Measurements from ENCODE around the gene USP17L25.
"Not testable (repeated sequence)": the region's sequence is repeated elsewhere in the genome, so short reads cannot be mapped to it uniquely, and the experiment has no call there.

USP17L25 gene

DNA sequence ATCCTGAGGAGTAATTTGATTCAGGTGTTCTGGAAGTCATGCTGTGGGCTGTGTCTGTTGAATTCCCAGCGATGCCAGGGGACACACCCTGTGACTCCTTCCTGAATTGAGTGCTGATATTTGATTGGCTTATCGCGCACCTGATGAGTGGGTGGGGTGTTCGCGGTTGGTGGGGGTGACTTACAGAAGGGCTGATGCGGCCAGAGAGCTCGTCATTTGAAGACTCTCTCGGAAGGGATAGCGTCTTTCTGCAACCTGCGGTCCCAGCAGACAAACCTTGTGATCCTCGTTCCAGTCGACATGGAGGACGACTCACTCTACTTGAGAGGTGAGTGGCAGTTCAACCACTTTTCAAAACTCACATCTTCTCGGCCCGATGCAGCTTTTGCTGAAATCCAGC is at the start of gene USP17L25:
Gene USP17L25 (plus strand): TSS at position 301 of the 400 bp plus-strand sequence. CDS start 0 bp downstream, at position 301.
- DNase-seq, result not testable (repeated sequence)

DNA sequence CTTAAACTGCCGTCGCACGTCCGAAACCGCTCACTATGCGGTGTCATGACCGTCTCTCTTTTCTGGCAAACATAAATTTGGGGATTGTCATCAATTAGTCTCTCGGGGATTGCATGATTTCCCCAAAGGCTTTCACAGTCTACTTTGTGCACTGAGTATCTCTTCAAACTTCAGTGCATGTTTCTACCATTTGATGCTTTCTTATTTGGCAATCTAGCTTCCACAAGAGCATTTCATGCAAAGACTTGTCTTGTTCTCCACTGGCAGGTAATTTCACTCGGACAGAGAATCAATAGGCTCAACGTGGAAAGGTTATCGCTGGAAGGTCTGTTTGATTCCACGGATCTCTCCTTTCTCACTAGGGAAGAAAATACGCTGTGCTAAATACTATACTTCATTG is 5.5 kb upstream of the USP17L25 start:
- DNase-seq, result not testable (repeated sequence)

GRCh38 chr4:9324865-9325264 is 4.8 kb upstream of the USP17L25 start, which contains the start of gene USP17L24:
Gene USP17L24, plus strand, starts transcription at chr4:9325165. Its CDS starts 0 bp downstream, at chr4:9325165.
- not testable (repeated sequence) for DNase-seq

DNA sequence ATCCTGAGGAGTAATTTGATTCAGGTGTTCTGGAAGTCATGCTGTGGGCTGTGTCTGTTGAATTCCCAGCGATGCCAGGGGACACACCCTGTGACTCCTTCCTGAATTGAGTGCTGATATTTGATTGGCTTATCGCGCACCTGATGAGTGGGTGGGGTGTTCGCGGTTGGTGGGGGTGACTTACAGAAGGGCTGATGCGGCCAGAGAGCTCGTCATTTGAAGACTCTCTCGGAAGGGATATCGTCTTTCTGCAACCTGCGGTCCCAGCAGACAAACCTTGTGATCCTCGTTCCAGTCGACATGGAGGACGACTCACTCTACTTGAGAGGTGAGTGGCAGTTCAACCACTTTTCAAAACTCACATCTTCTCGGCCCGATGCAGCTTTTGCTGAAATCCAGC is 4.6 kb downstream of the USP17L25 start, which contains the start of gene USP17L26:
Gene USP17L26 (plus strand): TSS at position 301 of the 400 bp plus-strand sequence. CDS start 0 bp downstream, at position 301.
- DNase-seq, result not testable (repeated sequence)

- DNase-seq, result not testable (repeated sequence)
These were observed 9.4 kb downstream of the USP17L25 start, which contains the start of gene USP17L5 for GRCh38 chr4:9339103-9339502. Gene USP17L5, plus strand, starts transcription at chr4:9339403. Its CDS starts 0 bp downstream, at chr4:9339403.

GRCh38 chr4:9343848-9344247 is 14.1 kb downstream of the USP17L25 start, which contains the start of gene USP17L27:
Gene USP17L27, plus strand, starts transcription at chr4:9344148. Its CDS starts 0 bp downstream, at chr4:9344148.
- DNase-seq, result not testable (repeated sequence)

DNA sequence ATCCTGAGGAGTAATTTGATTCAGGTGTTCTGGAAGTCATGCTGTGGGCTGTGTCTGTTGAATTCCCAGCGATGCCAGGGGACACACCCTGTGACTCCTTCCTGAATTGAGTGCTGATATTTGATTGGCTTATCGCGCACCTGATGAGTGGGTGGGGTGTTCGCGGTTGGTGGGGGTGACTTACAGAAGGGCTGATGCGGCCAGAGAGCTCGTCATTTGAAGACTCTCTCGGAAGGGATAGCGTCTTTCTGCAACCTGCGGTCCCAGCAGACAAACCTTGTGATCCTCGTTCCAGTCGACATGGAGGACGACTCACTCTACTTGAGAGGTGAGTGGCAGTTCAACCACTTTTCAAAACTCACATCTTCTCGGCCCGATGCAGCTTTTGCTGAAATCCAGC is 18.9 kb downstream of the USP17L25 start, which contains the start of gene USP17L28:
Gene USP17L28 (plus strand): TSS at position 301 of the 400 bp plus-strand sequence. CDS start 0 bp downstream, at position 301.
- not testable (repeated sequence) for DNase-seq

DNA sequence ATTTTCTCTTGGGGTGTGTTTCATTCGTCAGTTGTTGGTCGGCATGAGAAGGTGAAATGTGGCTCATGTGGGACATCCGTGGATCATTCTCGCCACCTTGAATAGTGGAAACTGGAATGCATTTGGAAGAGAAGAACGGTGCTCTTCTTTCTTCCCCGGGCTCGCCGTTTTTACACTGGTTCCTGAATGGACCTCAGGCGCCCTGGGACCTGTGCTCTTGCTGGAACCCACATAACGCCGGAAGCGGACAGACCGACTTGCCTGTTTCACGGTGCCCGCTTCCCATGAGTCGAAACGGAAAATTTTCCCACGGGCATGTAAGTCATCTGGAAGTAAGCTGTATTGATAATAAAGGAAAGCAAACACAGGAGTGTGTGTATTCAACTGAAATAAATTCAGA is 21.2 kb downstream of the USP17L25 start:
- DNase-seq, result not testable (repeated sequence)

GRCh38 chr4:9353338-9353737 is 23.6 kb downstream of the USP17L25 start, which contains the start of gene USP17L29:
Gene USP17L29, plus strand, starts transcription at chr4:9353638. Its CDS starts 0 bp downstream, at chr4:9353638.
- DNase-seq, result not testable (repeated sequence)

GRCh38 chr4:9362829-9363228 is 33.1 kb downstream of the USP17L25 start, which contains the start of gene USP17L30:
Gene USP17L30, plus strand, starts transcription at chr4:9363129. Its CDS starts 0 bp downstream, at chr4:9363129.
- not testable (repeated sequence) for DNase-seq

GRCh38 chr4:9379881-9380280 is 50.2 kb downstream of the USP17L25 start:
- not testable (repeated sequence) for DNase-seq

All from activated effector memory CD4-positive, alpha-beta T cell treated with anti-CD3 and anti-CD28 coated beads, Interleukin-2, amount 50 U/mL, for 16 hours (primary cell).